BJ (cell line): ENCODE data around the gene TSACC. TPM values are rescaled to one million over a fixed set of nuclear protein-coding genes. Genes with fewer than 3 reads are reported as not detected.
A peak's percentile ranks its signal among the peaks of the same experiment; 100 is the strongest.

Source experiments
- CTCF ChIA-PET: fragments of 350-600 bp; formaldehyde crosslinking; extraction: SDS; loops from one replicate; lab custom pipeline; 2021; ENCODE audit warnings: antibody characterized with exemption, inconsistent platforms; lab: Yijun Ruan, JAX
- POLR2A ChIA-PET: fragments of 300-600 bp; sonication (Branson Sonifier 250); formaldehyde crosslinking; extraction: SDS; loops from one replicate; lab custom pipeline; 2021; ENCODE audit warnings: antibody characterized with exemption; lab: Charles Lee
- DNase-seq: peaks from one replicate; pipeline ENCODE4 v3.0.0-alpha.2; 2011; ENCODE audit warnings: low read depth
- H3K27me3 ChIP-seq: 2 replicates; pipeline ENCODE4 v1.6.0; 2011; ENCODE audit warnings: low read length; ENCODE audit not compliant: control insufficient read depth, insufficient read depth
- H3K36me3 ChIP-seq: 2 replicates; pipeline ENCODE4 v1.5.1; 2011; ENCODE audit warnings: low read length; ENCODE audit not compliant: control insufficient read depth, insufficient read depth
- H3K4me3 ChIP-seq: 2 replicates; pipeline ENCODE4 v1.5.1; 2011; ENCODE audit warnings: low read depth, mild to moderate bottlenecking, control low read depth, low read length
- CTCF ChIP-seq: IDR thresholded peaks from 2 replicates; pipeline ENCODE4 v1.5.1; 2011; ENCODE audit warnings: low read depth, mild to moderate bottlenecking, control low read depth, inconsistent platforms, low read length, moderate library complexity; ENCODE audit not compliant: insufficient read depth
- polyA plus RNA-seq: library from polyadenylated mRNA; depleted of rRNA; stranded (reverse); fragments of >200 nt; gene quantifications from 2 replicates; pipeline ENCODE4 v1.2.3, GENCODE V29; 2011

TSACC gene
- polyA plus RNA-seq, 1 experiment: 0.52 TPM

- ChIA-PET CTCF (interaction anchor here (1.3 to 3.8 kb wide), 4 partner anchors 12 to 254 kb away, joined by 5 to 25 read pairs (median 8); no protein-coding TSS in a partner anchor), POLR2A (no interaction called here)
- no peak overlapping the region for H3K4me3 ChIP-seq
- no peak for TF ChIP-seq CTCF
- peaks cover 13% of the 10 kb centered on the region for H3K27me3 ChIP-seq
- DNase-seq: no peak
- no peaks in the 10 kb centered on the region for H3K36me3 ChIP-seq
Measured at GRCh38 chr1:156373546-156373945, 35.2 kb downstream of the TSACC start.

GRCh38 chr1:156376146-156376545, 37.8 kb downstream of the TSACC start:
- ChIA-PET CTCF (interaction anchor here (0.8 to 2.8 kb wide), 6 partner anchors 10 to 106 kb away, joined by 3 to 24 read pairs (median 6); no protein-coding TSS in a partner anchor), POLR2A (interaction anchor here (0.6 kb wide), 1 partner anchor 238 kb away, joined by 6 read pairs; no protein-coding TSS in a partner anchor)
- no peak for DNase-seq
- H3K36me3 ChIP-seq: no peaks in the 10 kb centered on the region
- no peak overlapping the region for H3K4me3 ChIP-seq
- H3K27me3 ChIP-seq: peaks cover 8% of the 10 kb centered on the region
- TF ChIP-seq CTCF: 0 out of 2 replicates have a peak, but pooled peaks have one; percentile 12

GRCh38 chr1:156376958-156377919, 38.9 kb downstream of the TSACC start:
- Histone ChIP-seq H3K4me3 (no peak overlapping the region), H3K36me3 (no peaks in the 10 kb centered on the region), H3K27me3 (peaks cover 3% of the 10 kb centered on the region)
- POLR2A ChIA-PET: no interaction called here
- CTCF ChIA-PET: interaction anchor here (0.6 to 2.8 kb wide), 9 partner anchors 9 to 247 kb away, joined by 3 to 24 read pairs (median 3); no protein-coding TSS in a partner anchor
- no peak for TF ChIP-seq CTCF
- DNase-seq: no peak

- Histone ChIP-seq H3K36me3 (no peaks in the 10 kb centered on the region), H3K4me3 (no peak overlapping the region), H3K27me3 (peaks cover 1% of the 10 kb centered on the region)
- CTCF ChIA-PET: interaction anchor here (0.6 to 3.5 kb wide), 5 partner anchors 8 to 297 kb away, joined by 3 to 36 read pairs (median 3); no protein-coding TSS in a partner anchor
- TF ChIP-seq CTCF: no peak
- DNase-seq: no peak
- POLR2A ChIA-PET: no interaction called here
Measured at GRCh38 chr1:156378557-156378956, 40.2 kb downstream of the TSACC start.
